ENCODE data around the gene INSC. TPM values are rescaled to one million over a fixed set of nuclear protein-coding genes. Genes with fewer than 3 reads are reported as not detected.

INSC gene
- total RNA-seq, 2 experiments from 2014 or later = not detected

GRCh38 chr11:15158351-15159015, 43.8 kb downstream of the INSC start:
- Mint-ChIP-seq H3K27me3 (no peaks in the 10 kb centered on the region), H3K4me1 (ENCODE audit: low read depth) (no peaks in the 10 kb centered on the region), H3K27ac (no peak overlapping the region), H3K36me3 (ENCODE audit: low read depth) (no peaks in the 10 kb centered on the region), H3K9me3 (no peaks in the 10 kb centered on the region), H3K4me3 (no peak overlapping the region)
- intact Hi-C loops (cut with DNase I, micrococcal nuclease) = no loop called here
- Histone ChIP-seq H3K27me3 (ENCODE audit: control insufficient read depth in 1 of 2, insufficient read depth in 2 of 2, low read length in 2 of 2) (no peaks in the 10 kb centered on the region), H3K4me3 (ENCODE audit: low read length) (no peak overlapping the region), H3K27ac (ENCODE audit: low read depth in 1 of 2, low read length in 2 of 2) (no peak overlapping the region), H3K36me3 (ENCODE audit: insufficient read depth, low read length) (no peaks in the 10 kb centered on the region), H3K9me3 (ENCODE audit: control insufficient read depth in 1 of 2, insufficient read depth in 1 of 2, low read length in 2 of 2) (no peaks in the 10 kb centered on the region), H3K4me1 (ENCODE audit: insufficient read depth, low read length) (no peaks in the 10 kb centered on the region)
- ChIA-PET CTCF (no interaction called here), POLR2A (no interaction called here)
- ATAC-seq (ENCODE audit: poor library complexity) = no peak
- DNase-seq = no peak
- TF ChIP-seq, protein P1, sequence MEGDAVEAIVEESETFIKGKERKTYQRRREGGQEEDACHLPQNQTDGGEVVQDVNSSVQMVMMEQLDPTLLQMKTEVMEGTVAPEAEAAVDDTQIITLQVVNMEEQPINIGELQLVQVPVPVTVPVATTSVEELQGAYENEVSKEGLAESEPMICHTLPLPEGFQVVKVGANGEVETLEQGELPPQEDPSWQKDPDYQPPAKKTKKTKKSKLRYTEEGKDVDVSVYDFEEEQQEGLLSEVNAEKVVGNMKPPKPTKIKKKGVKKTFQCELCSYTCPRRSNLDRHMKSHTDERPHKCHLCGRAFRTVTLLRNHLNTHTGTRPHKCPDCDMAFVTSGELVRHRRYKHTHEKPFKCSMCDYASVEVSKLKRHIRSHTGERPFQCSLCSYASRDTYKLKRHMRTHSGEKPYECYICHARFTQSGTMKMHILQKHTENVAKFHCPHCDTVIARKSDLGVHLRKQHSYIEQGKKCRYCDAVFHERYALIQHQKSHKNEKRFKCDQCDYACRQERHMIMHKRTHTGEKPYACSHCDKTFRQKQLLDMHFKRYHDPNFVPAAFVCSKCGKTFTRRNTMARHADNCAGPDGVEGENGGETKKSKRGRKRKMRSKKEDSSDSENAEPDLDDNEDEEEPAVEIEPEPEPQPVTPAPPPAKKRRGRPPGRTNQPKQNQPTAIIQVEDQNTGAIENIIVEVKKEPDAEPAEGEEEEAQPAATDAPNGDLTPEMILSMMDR (IDR thresholded peaks at IDR 0.05) = no peak

DNA sequence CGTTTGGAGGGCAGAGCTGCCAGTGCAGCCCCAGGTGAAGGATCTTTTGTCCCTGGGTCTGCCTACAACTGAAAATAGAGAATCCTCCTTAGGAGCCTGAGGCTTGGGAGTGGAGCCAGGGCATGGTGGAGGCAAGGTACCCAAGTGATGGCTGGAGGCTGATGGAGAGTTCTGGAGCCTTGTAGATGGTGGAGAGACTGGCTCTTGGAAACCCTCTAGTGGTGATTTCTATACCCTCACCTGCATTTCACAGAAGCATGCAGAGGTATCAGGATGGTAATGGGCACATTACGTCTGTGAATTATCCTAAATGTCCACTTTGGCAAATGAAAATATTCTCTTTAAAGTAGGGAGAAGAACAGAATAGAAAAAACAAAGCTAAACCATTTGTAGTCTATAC, 44.4 kb downstream of the INSC start:
- Histone ChIP-seq H3K27ac (ENCODE audit: low read depth in 1 of 2, low read length in 2 of 2) (no peak overlapping the region), H3K36me3 (ENCODE audit: insufficient read depth, low read length) (no peaks in the 10 kb centered on the region), H3K9me3 (ENCODE audit: control insufficient read depth in 1 of 2, insufficient read depth in 1 of 2, low read length in 2 of 2) (no peaks in the 10 kb centered on the region), H3K27me3 (ENCODE audit: control insufficient read depth in 1 of 2, insufficient read depth in 2 of 2, low read length in 2 of 2) (no peaks in the 10 kb centered on the region), H3K4me1 (ENCODE audit: insufficient read depth, low read length) (no peaks in the 10 kb centered on the region), H3K4me3 (ENCODE audit: low read length) (no peak overlapping the region)
- TF ChIP-seq, protein P1 (IDR thresholded peaks at IDR 0.05) = no peak
- H3K36me3 Mint-ChIP-seq (ENCODE audit: low read depth) = no peaks in the 10 kb centered on the region
- H3K4me1 Mint-ChIP-seq (ENCODE audit: low read depth) = no peaks in the 10 kb centered on the region
- ChIA-PET POLR2A (no interaction called here), CTCF (no interaction called here)
- no peak overlapping the region for H3K4me3 Mint-ChIP-seq
- no peaks in the 10 kb centered on the region for H3K27me3 Mint-ChIP-seq
- ATAC-seq (ENCODE audit: poor library complexity) (no peak), DNase-seq (no peak)
- H3K27ac Mint-ChIP-seq = no peak overlapping the region
- intact Hi-C loops (cut with DNase I, micrococcal nuclease) = no loop called here
- H3K9me3 Mint-ChIP-seq = no peaks in the 10 kb centered on the region

DNA sequence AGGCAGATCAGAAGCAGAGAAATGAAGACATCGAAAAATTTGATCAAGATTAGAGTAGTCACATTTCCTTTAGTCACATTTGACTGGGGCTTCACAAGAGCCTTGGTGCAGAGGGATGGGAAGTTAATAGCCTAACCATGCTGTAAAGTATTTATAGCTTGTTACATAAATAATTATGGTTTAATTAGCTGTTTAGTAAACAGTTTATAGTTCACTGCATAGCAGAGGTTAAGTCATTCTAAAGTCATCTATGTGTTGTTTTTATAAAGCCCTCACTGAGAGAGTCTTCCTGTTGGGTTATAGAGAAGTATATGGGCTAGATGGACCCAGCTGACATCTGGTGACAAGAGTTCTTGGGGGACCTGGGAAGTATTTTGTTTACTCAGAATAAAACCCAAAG, 47.1 kb downstream of the INSC start:
- Mint-ChIP-seq H3K4me3 (no peak overlapping the region), H3K36me3 (ENCODE audit: low read depth) (no peaks in the 10 kb centered on the region), H3K4me1 (ENCODE audit: low read depth) (no peaks in the 10 kb centered on the region), H3K27ac (no peak overlapping the region), H3K9me3 (no peaks in the 10 kb centered on the region), H3K27me3 (peaks cover 7% of the 10 kb centered on the region)
- Histone ChIP-seq H3K27me3 (ENCODE audit: control insufficient read depth in 1 of 2, insufficient read depth in 2 of 2, low read length in 2 of 2) (no peaks in the 10 kb centered on the region), H3K27ac (ENCODE audit: low read depth in 1 of 2, low read length in 2 of 2) (no peak overlapping the region), H3K4me3 (ENCODE audit: low read length) (no peak overlapping the region), H3K4me1 (ENCODE audit: insufficient read depth, low read length) (no peaks in the 10 kb centered on the region), H3K9me3 (ENCODE audit: control insufficient read depth in 1 of 2, insufficient read depth in 1 of 2, low read length in 2 of 2) (no peaks in the 10 kb centered on the region), H3K36me3 (ENCODE audit: insufficient read depth, low read length) (no peaks in the 10 kb centered on the region)
- ATAC-seq (ENCODE audit: poor library complexity) = no peak
- ChIA-PET POLR2A (no interaction called here), CTCF (no interaction called here)
- DNase-seq = no peak
- intact Hi-C loops (cut with DNase I, micrococcal nuclease) = no loop called here
- TF ChIP-seq, protein P1 (IDR thresholded peaks at IDR 0.05) = no peak
